Activated CD4-positive, alpha-beta T cell treated with anti-CD3 and anti-CD28 coated beads, Interleukin-2, amount 50 U/mL, for 4 hours (primary cell): ENCODE measurements around the gene SLA2.
"Not testable (repeated sequence)": the region's sequence is repeated elsewhere in the genome, so short reads cannot be mapped to it uniquely, and the experiment has no call there.

Experiments used
- DNase-seq, 2 experiments: peaks; one replicate each; pipeline ENCODE4 v3.0.0-alpha.2; 2020

The SLA2 gene

DNA sequence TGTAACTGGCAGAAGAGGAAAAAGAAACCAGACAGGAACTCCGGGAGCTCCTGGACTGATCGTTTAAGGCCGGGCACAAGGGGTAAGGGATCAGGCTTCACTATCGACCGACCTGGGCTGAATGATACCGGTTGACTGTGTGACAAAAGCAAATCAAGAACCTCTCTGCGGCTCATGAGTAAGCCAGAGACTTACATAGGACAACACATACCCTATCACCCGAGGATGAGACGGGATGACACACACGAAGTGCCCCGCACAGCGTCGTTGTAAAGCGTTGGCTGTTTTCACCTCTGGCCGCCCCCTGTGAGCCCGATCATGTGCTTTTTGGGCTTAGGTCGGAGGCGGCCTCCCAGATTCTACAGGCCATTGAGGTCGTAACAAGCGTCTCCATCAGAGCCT is 73.3 kb downstream of the SLA2 start:
- peak; percentile 64 to 65 for DNase-seq

DNA sequence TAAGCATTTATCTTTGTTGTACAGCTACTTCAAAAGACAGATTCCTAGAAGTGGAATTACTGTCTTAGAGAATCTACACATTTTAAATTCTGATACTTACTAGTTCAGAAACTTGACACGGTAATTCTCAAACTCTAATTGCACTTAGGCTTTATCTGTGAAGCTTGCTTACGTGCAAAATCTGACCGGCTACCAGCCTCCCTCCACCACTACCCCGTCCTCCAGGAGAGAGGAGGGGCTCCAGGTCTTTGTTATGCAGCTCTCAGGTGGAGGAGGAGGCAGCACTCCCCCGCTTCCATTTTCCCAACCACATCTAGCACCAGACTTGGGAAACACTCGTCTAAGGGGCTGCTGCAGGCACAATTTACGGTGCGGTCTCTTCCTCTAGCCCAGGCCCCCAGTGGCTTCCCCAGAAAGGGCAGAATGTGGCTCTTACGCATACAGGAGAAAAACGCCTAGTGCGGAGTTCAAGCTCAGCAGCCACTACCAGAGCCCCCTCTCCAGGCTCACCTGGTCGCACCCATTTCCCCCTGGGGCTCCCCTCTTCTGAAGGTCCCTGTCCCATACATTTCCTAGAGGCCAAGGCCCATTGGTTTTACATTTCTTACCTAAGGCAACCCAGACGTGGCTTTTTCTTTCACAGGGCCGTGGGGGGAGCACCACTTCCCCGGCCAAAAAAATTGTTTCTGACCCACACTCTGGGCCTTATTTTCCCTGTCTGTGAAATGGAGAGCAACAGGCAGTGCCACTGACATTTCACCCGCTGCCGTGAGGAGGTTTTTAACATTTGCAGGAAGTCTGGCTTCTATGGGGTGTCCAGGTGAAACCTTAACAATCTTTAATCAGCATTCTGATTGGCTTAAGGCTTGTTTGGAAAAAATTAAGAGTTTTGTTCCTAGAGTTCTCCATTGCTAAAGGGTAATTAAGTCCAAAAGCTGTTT is 74.2 kb downstream of the SLA2 start:
- DNase-seq: no peak

DNA sequence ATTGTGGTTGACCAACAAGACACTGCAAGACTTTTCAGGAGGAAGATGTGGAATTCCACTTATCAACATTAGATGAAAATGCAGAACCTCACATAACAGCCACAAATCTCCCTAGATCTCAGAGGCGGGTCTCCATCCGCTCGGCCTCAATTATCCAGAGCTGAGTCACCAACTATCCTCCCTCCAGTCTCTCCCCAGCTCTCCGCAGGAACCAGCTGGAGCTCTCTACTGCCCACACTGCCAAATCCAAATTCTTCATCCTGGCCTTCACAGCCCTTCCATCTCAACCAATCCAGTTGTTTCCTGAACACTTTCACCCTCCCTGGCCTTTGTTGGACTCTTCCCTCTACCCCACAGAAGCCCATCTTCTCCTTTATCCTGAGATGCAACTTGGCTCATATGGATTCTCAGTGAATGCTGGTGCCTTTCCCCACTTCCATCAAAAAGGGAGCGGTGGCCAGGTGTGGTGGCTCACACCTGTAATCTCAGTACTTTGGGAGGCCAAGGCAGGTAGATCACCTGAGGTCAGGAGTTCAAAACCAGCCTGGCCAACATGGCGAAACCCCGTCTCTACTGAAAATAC is 76.1 kb downstream of the SLA2 start:
- no peak for DNase-seq

DNA sequence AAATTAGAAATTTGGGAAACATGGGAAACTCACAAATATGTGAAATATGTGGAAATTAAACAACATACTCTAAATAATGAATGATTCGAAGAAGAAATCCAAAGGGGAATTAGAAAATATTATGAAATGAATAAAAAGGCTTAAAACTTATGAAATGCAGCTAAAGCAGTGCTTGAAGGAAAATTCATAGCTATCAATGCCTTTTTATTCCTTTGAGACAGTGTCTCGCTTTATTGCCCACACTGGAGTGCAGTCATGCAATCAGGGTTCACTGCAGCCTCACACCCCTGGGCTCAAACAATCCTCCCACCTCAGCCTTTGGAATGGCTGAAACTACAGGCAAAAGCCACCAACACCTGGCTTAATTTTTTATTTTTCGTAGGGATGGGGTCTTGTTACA is 80.5 kb downstream of the SLA2 start:
- DNase-seq: no peak

DNA sequence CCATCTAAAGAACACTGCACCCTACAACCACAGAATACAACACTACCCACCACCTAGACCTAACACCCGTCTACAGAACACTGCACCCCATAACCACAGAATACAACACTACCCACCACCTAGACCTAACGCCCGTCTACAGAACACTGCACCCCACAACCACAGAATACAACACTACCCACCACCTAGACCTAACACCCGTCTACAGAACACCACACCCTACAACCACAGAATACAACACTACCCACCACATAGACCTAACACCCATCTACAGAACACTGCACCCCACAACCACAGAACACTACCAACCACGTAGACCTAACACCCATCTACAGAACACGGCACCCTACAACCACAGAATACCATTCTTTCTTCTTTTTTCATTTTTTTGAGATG is 81.3 kb downstream of the SLA2 start:
- DNase-seq: not testable (repeated sequence)

DNA sequence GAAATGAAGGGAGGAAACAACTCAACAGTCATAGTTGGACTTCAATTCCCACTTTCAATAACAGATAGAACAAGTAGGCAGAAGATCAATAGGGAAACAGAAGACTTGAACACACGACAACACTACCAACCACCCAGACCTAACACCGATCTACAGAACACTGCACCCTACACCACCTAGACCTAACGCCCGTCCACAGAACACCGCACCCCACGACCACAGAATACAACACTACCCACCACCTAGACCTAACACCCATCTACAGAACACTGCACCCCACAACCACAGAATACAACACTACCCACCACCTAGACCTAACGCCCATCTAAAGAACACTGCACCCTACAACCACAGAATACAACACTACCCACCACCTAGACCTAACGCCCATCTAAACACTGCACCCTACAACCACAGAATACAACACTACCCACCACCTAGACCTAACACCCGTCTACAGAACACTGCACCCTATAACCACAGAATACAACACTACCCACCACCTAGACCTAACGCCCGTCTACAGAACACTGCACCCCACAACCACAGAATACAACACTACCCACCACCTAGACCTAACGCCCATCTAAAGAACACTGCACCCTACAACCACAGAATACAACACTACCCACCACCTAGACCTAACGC is 81.8 kb downstream of the SLA2 start:
- DNase-seq: not testable (repeated sequence)

DNA sequence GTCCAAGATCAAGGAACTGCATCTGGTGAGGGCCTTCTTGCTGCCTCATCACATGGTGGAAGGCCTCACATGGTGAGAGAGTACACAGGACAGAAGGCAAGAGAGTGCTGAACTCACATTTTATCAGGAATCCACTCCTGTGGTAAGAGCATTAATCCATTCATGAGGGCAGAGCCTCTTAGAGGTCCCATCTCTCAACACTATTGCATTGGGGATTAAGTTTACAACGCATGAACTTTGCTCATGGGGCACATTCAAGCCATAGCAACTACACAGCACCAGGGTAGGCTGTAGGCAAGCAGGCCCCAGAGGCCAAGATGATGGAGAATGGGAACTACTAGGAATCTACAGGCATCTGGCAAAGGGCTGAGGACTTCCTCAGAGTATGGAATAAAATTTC is 82.6 kb downstream of the SLA2 start:
- no peak for DNase-seq

DNA sequence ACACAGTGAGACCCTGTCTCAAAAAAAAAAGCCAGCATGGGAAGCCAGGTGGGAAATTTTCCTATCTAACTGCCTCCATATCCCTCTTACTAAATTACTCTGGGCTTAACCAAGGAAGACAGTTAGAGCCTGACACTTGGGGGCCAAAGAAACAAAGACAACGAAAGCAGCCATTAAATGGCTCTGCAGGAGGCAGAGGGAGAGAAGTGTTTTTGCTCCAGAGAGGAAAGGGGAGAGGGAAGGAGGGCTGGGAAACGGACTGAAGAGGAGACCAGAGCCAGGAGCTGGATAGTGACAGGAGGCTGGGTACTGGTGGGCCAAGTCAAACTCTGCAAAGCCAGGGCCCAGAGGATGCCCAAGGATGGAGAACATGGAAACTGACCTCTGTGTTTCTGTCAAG is 83.3 kb downstream of the SLA2 start:
- no peak for DNase-seq
